HG03571 (cell line): Measurements from ENCODE around the gene DSTN.

ENCODE experiments used
- ATAC-seq: cut with Tn5 transposase; IDR thresholded peaks from one replicate; pipeline ENCODE4 v1.9.1; 2021; ENCODE audit not compliant: unreplicated experiment

The DSTN gene

GRCh38 chr20:17636523-17637412, 66.9 kb downstream of the DSTN start:
- no peak for ATAC-seq

DNA sequence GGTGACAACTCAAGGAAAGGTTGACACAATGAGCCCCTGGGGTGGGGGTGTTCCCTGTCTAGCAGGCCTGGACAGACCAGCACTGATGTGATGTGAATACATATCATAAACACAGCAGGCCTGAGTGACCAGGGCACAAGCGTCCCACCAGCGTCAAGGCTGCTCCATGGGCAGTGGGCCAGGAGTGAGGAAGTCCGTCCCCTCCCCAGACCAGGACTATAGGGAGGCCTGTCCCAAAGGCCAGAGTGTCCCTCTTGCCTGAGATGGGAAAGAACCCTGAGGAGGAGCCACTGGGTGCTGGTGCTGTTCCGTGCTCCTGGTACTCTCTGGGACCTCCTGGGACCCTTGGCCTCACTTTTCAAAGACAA, 67.5 kb downstream of the DSTN start:
- no peak for ATAC-seq

- ATAC-seq = no peak
Observed at GRCh38 chr20:17637985-17638640, 68.2 kb downstream of the DSTN start.

- no peak for ATAC-seq
Observed at GRCh38 chr20:17638835-17639407, 69.0 kb downstream of the DSTN start.

- ATAC-seq = no peak
Observed at GRCh38 chr20:17640146-17640874, 70.4 kb downstream of the DSTN start.

DNA sequence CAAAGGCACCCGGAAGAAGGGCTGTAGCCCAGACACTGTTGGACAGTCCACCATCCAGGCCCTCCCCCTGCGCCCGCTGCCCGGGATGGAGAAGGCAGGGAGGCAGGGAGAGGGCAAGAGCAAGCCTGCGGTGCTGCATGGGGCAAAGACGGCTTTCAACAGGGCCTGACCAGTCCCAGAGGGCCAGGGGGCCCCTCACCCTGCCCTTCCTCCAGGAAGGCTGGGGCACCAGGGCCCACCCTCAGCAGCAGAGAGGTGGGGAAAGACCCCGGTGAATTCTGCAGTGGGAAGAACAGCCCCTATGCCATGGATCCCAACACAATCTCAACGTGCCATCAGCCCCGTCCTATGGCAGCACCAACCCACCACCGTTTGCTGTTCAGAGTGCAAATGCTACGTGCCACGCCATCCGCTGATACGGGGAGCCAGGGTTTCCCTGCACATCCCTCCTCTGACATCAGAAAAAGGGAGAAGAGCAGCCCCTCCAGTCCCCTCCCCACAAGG, 71.1 kb downstream of the DSTN start:
- no peak for ATAC-seq

GRCh38 chr20:17641520-17641964, 71.7 kb downstream of the DSTN start:
- no peak for ATAC-seq

GRCh38 chr20:17641993-17642392, 72.1 kb downstream of the DSTN start:
- no peak for ATAC-seq

DNA sequence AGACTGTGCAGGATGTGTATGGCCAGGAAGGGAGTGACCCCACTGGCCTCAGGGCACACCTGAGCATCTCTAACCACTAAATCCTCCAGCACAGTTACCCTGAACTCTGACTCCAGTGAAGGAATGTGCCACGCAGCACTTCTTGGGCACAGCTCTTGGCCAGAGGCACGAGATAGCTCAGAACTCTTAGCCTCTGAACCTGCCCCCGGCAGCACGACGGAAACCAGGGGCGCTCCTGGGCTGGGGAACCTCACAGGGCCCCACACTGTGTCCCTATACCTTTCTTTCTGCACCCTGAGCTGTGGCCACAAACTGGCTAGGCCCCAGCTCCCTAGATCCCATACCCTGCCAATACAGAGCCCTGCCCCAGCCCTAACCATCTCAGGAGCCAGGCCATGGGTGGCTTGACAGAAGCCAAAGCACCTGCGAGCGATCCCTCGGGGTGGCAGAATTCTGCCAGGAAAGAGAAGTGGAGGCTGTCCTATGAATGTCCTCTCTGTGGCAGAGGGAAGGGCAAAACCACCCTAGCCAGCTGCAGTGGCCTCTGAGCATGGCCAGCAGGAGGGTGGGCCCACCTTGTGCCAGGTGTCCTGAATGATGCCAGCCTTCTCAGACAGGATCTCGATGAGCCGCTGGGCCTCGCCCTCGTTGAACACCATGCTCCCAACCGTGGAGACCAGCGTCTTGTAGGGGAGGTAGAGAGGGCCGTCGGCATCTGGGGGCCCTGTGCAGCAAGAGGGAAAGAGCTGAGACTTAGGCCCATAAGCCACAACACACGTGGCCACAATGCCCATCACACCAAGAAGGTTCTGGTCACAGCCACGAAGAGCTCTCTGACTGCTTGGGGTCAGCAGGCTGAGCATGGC, 72.8 kb downstream of the DSTN start:
- ATAC-seq = no peak

DNA sequence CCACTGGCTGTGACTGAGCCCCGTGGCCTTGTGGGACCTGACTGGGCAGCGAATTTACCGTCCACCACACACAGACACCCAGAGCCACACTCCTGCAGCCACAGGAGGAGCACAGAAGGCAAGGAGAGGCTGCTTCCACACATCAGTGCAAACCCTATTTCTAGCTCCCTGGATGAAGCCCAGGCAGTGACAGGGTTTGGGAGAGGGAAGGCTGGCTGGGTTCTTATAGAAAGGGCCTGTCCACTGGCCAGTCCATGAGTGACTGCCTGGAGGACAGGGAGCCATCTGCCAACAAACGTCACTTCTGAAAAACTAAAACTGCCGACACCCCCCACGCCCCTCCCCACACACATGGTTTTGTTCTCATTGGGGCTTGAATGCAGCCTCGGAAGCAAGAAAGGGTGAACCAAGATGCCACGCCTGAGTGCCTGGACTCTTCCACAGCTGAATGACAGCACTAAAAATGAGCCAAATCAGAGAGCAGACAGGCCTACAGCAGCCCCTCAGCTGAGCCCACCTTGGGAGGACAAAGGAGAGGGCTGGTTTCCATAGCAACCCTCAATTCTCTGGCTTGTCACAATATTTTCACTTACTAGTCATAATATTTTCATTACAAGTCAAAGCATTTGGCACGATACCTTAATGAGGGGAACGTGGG, 73.8 kb downstream of the DSTN start:
- no peak for ATAC-seq

- ATAC-seq = no peak
Observed at GRCh38 chr20:17644451-17644850, 74.6 kb downstream of the DSTN start.

- no peak for ATAC-seq
Observed at GRCh38 chr20:17645010-17645409, 75.1 kb downstream of the DSTN start.

- ATAC-seq = no peak
Observed at GRCh38 chr20:17645546-17646208, 75.8 kb downstream of the DSTN start.

DNA sequence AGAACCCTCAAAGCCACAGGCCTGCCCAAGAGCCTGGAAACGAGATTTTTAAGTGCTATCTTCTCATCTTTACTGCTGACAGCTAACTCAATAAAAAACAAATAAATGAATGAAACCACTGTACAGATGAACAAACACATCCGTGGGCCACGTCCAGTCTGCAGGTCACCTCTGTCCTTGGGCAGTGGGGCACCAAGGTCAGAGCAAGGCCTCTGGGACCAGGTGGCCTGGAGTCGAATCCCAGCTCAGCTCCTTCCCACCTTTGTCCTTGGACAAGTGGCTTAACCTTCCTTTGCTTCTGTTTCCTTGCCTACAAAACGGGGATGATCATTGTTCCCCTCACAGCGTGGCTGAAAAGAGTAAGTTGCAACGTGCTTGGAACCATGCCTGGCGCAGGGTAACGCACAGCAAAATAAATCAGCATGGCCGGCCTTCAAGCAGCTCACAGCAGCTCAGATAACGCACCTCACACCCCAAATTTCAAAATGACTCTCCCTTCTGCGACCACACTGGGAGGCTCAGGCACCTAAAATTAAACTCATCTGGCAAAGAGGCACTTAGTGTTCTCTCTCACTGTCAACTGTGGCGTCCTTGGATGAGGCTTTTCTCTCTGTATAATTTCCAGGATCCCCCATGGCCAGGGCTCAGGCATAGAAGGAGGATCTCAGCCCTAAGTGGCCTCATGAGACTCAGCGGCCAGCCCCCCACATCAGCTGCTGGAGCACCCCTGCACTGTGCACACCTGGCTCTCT, 76.5 kb downstream of the DSTN start:
- ATAC-seq = no peak

DNA sequence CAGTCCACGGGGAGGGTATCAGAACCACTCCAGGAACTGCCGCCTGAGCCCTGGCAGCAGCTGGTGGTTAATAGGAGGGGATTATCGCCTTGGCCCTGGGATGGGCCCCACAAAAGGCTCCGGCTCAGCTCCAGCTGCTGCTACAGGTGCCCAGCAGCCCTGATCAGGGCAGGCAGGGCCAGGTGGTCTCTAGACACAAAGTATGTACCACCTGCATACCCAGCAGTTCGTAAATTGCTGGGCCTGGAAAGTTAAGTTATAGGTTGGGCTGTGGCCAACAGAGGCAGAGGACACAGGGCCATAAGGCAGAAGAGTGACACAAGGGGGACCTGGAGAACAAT, 77.1 kb downstream of the DSTN start:
- ATAC-seq = no peak

GRCh38 chr20:17647391-17648314, 77.8 kb downstream of the DSTN start:
- ATAC-seq = no peak

GRCh38 chr20:17648315-17648646, 78.4 kb downstream of the DSTN start:
- no peak for ATAC-seq
